HL-60/S4 treated with retinoic acid at 250 ng/mL for 4 days and 3 days (cell line): ENCODE measurements around the gene LRRC51.

Experiments
- in situ Hi-C: fragments of 300-500 bp; cut with MboI; formaldehyde crosslinking; loops from 2 replicates; pipeline ENCODE4 v1.7.0; 2022; ENCODE audit warnings: low sequenced_read_pairs

Gene LRRC51

GRCh38 chr11:72069200-72069599 is 11.4 kb upstream of the LRRC51 start:
- in situ Hi-C loops = no loop called here

GRCh38 chr11:72069787-72070251 is 10.8 kb upstream of the LRRC51 start:
- in situ Hi-C loops = no loop called here

DNA sequence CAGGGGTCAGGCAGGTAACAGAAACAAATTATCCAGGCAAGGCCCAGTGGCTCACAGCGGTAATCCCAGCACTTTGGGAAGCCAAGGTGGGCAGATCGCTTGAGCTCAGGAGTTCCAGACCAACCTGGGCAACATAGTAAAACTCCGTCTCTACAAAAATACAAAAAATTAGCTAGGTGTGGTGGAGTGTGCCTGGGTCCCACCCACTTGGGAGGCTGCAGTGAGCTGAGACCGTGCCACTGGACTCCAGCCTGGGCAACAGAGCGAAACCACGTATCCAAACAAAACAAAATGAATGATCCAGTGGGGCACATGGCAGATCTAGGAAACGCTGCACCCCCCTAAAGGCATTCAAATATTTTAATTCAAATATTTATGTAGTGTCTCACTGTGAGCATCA is 10.2 kb upstream of the LRRC51 start:
- in situ Hi-C loops = no loop called here

GRCh38 chr11:72072348-72072747 is 8.3 kb upstream of the LRRC51 start:
- in situ Hi-C loops = no loop called here

GRCh38 chr11:72075109-72075508 is 5.5 kb upstream of the LRRC51 start:
- in situ Hi-C loops = no loop called here

DNA sequence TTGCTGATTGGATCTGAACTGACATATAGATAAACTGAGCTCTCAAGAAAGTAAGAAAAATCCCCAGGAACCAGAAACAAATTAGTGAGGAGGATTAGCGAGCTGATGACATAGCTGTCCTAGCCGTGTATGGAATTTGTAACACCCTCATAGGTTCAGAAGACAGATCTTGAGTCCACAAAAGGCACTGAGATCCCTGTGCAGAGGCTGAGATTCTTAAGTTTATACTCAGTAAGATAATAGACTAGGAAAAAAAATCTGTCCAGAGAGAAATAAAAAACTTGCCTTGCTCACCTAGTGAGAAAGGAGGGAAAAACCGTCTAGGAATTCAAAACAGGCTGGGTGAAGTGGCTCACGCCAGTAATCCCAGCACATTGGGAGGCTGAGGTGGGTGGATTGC is 4.9 kb upstream of the LRRC51 start:
- in situ Hi-C loops = no loop called here

- in situ Hi-C loops = no loop called here
Measured at GRCh38 chr11:72078477-72078876, 2.2 kb upstream of the LRRC51 start.

GRCh38 chr11:72079819-72080325 is 778 bp upstream of the LRRC51 start:
- in situ Hi-C loops = no loop called here

GRCh38 chr11:72081184-72081644 is 564 bp downstream of the LRRC51 start:
- in situ Hi-C loops = no loop called here

DNA sequence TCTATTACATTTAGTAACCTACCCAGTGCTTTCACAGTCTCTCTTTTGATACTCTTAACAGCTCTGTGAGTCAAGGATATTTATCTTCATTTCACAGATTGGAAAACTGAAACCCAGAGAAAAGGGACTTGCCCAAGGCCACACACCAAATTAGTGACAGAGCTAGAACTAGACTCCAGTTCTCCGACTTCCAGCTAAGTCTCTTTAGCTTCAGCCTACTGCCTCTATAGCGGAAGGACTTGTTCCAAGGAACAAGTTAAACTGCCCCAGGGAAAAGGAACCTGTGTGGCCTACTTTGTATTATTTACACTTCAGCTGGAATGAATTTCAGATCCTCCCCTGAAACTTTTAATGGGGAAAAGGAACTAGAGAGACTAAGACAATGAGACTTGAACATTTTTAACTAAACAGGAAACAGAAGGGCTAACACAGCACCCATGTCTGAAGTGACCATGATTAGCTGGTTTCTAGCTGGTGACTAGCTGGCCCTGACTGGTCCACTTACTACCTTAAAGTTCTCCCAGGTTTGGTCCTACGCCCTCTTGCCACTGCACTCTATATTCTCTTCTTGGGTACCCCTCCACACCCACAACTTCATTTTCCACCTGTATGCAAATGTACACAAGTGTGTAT is 1.3 kb downstream of the LRRC51 start:
- in situ Hi-C loops = no loop called here

DNA sequence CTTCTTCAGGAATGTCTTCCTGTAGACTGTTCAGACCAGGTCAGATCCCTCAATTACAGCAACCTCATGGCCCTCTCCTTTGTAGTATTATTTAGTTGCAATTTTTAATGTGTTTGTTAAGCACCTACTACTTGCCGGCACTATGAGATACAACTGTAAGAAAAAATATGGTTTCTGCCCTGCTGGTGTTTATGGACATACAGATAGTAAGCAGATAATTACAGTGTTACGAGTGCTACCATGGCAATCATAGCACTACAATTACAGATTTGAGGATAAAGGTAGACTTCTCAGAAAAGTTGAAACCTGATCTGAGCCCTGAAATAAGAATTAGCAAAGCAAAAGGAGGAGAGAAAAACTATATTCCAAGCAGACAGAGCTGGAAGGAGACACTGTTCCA is 2.8 kb downstream of the LRRC51 start:
- in situ Hi-C loops = no loop called here

GRCh38 chr11:72084076-72084475 is 3.4 kb downstream of the LRRC51 start:
- in situ Hi-C loops = no loop called here

- in situ Hi-C loops = no loop called here
Measured at GRCh38 chr11:72084965-72085364, 4.3 kb downstream of the LRRC51 start.

DNA sequence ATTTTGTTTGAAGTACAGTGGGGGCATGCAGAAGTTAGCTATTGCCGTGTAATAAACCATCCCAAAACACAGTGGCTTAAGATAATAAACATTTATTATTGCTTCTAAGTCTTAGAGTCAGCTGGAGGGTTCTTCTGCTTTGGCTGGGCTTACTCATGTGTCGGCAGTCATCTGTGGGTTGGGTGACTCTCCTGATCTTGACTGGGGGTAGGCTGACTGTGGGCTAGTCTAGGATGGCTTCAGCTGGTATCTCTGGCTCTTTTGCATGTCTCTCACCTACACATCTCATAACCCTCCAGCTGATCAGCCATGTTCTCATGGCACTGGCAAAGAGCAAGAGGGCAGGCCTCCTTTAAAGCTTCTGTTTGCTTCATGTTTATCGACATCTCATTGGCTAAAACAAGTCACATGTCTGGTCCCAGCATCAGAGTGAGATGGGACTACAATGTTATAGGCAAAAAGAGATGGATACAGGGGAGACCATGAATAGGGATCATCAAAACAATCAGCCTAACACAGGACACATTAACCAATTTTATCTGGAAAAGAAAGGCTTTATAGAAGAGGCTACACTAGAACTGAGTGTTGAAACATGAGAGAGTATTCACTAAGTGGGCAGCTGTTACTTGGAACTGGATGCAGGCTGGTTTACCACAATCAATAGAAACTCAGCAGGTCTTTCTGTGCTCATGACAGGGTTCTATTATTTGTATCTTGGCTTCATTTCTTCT is 5.1 kb downstream of the LRRC51 start:
- in situ Hi-C loops = no loop called here

DNA sequence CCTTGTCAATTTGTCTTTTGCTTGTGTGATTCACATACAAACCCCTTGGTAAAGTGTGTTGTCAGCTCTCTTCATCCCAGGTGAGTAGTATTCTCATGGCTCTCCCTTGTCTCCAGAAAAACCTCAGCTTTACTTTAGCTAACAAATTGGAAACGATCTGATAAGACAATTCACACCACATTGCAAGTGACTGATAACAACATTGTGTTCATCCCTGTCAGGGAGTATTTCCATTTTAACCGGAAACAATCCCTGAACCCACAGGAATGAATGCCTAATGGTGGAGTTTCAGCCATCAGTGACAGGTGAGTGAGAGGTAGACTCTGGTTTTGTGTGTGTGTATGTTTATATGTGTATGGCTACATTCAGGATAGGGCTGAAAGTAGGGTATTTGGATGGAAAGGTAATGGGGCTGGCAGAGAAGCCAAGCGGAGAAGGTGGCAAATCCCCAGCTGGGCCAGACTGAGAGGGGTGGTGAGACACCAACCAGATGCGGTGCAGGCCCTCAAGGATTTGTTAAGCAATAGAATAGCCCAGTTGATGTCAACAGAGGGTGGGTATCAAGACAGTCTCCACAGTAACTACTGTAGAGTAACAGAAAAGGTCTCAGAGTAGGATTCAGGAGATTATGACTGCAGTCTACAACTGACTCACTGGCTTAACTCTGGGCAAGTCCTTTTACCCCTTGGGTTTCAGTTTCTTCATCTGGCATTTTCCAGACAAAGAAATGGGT is 7.6 kb downstream of the LRRC51 start:
- in situ Hi-C loops = no loop called here

- in situ Hi-C loops = no loop called here
Measured at GRCh38 chr11:72091292-72091691, 10.6 kb downstream of the LRRC51 start.

GRCh38 chr11:72098741-72099140 is 18.1 kb downstream of the LRRC51 start:
- in situ Hi-C loops = no loop called here

GRCh38 chr11:72100009-72100408 is 19.4 kb downstream of the LRRC51 start:
- in situ Hi-C loops = no loop called here

GRCh38 chr11:72100462-72100861 is 19.8 kb downstream of the LRRC51 start:
- in situ Hi-C loops = no loop called here

DNA sequence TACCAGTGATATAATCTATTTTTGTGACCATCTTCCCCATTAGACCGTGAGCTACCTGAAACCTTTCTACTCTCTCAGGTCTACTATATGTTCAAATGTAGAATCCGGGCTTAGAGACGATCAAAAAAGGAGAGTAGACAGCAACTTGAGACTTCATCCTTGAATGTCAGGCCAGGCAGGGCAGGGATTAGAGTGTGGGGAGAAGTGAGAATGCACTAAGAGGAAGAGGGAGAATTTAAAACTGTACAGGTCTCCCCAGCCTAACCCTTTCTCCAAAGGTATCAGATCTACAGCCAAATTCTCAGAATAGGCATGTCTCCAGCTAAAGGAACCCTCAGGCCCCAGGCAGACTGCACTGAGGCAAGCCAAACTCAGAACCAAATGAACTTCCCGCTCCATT is 21.5 kb downstream of the LRRC51 start:
- in situ Hi-C loops = no loop called here

DNA sequence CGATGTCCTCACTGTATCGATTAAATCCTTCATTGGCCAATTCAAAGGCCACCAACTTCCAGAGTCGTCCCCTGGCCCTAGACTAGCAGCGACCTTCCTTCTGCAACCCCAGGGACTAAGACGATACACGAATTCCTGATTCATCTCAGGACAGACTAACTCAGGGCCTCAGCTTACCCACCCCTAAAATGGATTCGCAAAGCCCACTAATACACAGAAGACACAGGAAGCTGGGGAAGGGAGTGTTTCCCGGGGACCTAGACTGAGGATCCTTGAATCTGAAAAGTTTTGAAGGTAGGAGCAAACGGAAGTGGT is 21.9 kb downstream of the LRRC51 start:
- in situ Hi-C loops = no loop called here
